CD4-positive, alpha-beta T cell treated with Interleukin-2 at 100 ng/mL for 4 hours (primary cell): ENCODE results near the gene EDNRA.

Experiments used
- DNase-seq: peaks from one replicate; pipeline ENCODE4 v3.0.0-alpha.2; 2020; ENCODE audit warnings: low spot score

EDNRA gene

GRCh38 chr4:147542229-147542990, 61.5 kb downstream of the EDNRA start:
- no peak for DNase-seq

GRCh38 chr4:147543034-147543433, 62.1 kb downstream of the EDNRA start:
- DNase-seq = no peak

GRCh38 chr4:147546349-147546748, 65.5 kb downstream of the EDNRA start:
- no peak for DNase-seq

GRCh38 chr4:147547314-147548056, 66.6 kb downstream of the EDNRA start:
- no peak for DNase-seq

GRCh38 chr4:147548256-147548655, 67.4 kb downstream of the EDNRA start:
- DNase-seq = no peak

GRCh38 chr4:147550626-147551246, 69.8 kb downstream of the EDNRA start:
- DNase-seq = no peak

GRCh38 chr4:147560625-147561024, 79.7 kb downstream of the EDNRA start:
- DNase-seq = no peak

GRCh38 chr4:147566762-147567161, 85.9 kb downstream of the EDNRA start:
- no peak for DNase-seq

GRCh38 chr4:147567276-147567675, 86.4 kb downstream of the EDNRA start:
- DNase-seq = no peak

GRCh38 chr4:147570616-147571015, 89.7 kb downstream of the EDNRA start:
- DNase-seq = no peak

GRCh38 chr4:147571036-147571770, 90.3 kb downstream of the EDNRA start:
- no peak for DNase-seq

GRCh38 chr4:147576084-147576483, 95.2 kb downstream of the EDNRA start:
- no peak for DNase-seq

GRCh38 chr4:147578051-147578476, 97.2 kb downstream of the EDNRA start:
- DNase-seq = no peak

GRCh38 chr4:147578593-147578992, 97.7 kb downstream of the EDNRA start:
- no peak for DNase-seq

GRCh38 chr4:147580396-147580795, 99.5 kb downstream of the EDNRA start:
- DNase-seq = no peak

GRCh38 chr4:147581606-147582350, 100.9 kb downstream of the EDNRA start:
- no peak for DNase-seq

GRCh38 chr4:147582386-147583060, 101.6 kb downstream of the EDNRA start:
- DNase-seq = no peak

- DNase-seq = no peak
Observed at GRCh38 chr4:147583876-147584275, 103.0 kb downstream of the EDNRA start.

- no peak for DNase-seq
Observed at GRCh38 chr4:147586032-147586431, 105.1 kb downstream of the EDNRA start.

- no peak for DNase-seq
Observed at GRCh38 chr4:147586637-147587036, 105.7 kb downstream of the EDNRA start.

- DNase-seq = no peak
Observed at GRCh38 chr4:147587041-147587440, 106.1 kb downstream of the EDNRA start.
